Lower lobe of right lung (tissue), 2 donors: ENCODE data around the gene PATJ. TPM values are rescaled to one million over a fixed set of nuclear protein-coding genes. Genes with fewer than 3 reads are reported as not detected.

Experiments
- ATAC-seq, 2 donors: fragments of 200-7000 bp; cut with Tn5 transposase; one replicate each; pipeline ENCODE4 v1.9.1; 2020 to 2022; ENCODE audit warnings: mild to moderate bottlenecking in 2 of 2, moderate library complexity in 2 of 2
- DNase-seq: peaks from one replicate; pipeline ENCODE4 v3.0.0-alpha.2; 2020
- H3K27ac ChIP-seq: fragments of 200-600 bp; one replicate; pipeline ENCODE4 v1.8.0; 2022
- H3K27me3 ChIP-seq: fragments of 200-600 bp; one replicate; pipeline ENCODE4 v1.8.0; 2022; ENCODE audit warnings: low read depth
- H3K36me3 ChIP-seq: fragments of 200-600 bp; one replicate; pipeline ENCODE4 v1.8.0; 2022; ENCODE audit warnings: mild to moderate bottlenecking
- H3K4me1 ChIP-seq: fragments of 200-600 bp; one replicate; pipeline ENCODE4 v1.8.0; 2022
- H3K4me3 ChIP-seq: fragments of 200-600 bp; one replicate; pipeline ENCODE4 v1.8.0; 2022; ENCODE audit warnings: mild to moderate bottlenecking
- H3K9me3 ChIP-seq: fragments of 200-600 bp; one replicate; pipeline ENCODE4 v1.8.0; 2022
- intact Hi-C: fragments of 100-400 bp; cut with DNase I; formaldehyde crosslinking; loops from one replicate; pipeline ENCODE4 v1.11.0; 2022
- total RNA-seq: library from RNA; stranded (reverse); fragmentation: NEBNext Ultra II Directional; extraction: Animal tissue kit (Norgen Biotek cat#: 25700); gene quantifications from one replicate; pipeline ENCODE4 v1.2.1, GENCODE V29; 2021
- TF ChIP-seq, protein P1 (sequence below): fragments of 200-600 bp; IDR thresholded peaks from one replicate; pipeline ENCODE4 v1.8.0; 2022; ENCODE audit warnings: antibody characterized with exemption, mild to moderate bottlenecking
- donor health status: DM: no; HTN: yes; CAD: no; lungs with severe emphysema.

Gene PATJ
- total RNA-seq, 1 donor from 2014 or later, result 63.9 TPM

DNA sequence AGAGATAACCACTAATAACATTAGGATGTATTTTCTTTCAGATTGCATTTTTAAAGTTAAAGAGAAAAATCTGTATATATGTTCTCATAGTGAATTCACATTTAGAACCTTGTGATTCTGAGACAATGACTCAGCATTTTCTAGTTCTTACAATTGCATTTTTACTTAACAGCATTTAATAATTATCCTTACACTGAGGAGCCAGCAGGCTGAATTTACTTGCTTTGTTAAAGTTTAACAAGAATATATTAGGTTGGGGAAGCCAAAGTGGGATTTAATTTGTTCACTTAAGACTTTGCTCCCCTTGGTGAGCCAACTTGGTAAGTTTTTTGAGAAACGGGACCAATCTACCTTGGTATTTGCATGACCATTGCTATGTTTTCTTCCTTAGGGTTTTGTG, 4.5 kb downstream of the PATJ start:
- no peak overlapping the region for H3K4me3 ChIP-seq
- H3K27me3 ChIP-seq, result no peaks in the 10 kb centered on the region
- no peak overlapping the region for H3K27ac ChIP-seq
- H3K36me3 ChIP-seq, result no peaks in the 10 kb centered on the region
- H3K4me1 ChIP-seq, result peaks cover 13% of the 10 kb centered on the region
- intact Hi-C loops, result no loop called here
- TF ChIP-seq, protein P1, sequence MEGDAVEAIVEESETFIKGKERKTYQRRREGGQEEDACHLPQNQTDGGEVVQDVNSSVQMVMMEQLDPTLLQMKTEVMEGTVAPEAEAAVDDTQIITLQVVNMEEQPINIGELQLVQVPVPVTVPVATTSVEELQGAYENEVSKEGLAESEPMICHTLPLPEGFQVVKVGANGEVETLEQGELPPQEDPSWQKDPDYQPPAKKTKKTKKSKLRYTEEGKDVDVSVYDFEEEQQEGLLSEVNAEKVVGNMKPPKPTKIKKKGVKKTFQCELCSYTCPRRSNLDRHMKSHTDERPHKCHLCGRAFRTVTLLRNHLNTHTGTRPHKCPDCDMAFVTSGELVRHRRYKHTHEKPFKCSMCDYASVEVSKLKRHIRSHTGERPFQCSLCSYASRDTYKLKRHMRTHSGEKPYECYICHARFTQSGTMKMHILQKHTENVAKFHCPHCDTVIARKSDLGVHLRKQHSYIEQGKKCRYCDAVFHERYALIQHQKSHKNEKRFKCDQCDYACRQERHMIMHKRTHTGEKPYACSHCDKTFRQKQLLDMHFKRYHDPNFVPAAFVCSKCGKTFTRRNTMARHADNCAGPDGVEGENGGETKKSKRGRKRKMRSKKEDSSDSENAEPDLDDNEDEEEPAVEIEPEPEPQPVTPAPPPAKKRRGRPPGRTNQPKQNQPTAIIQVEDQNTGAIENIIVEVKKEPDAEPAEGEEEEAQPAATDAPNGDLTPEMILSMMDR, result no peak
- H3K9me3 ChIP-seq, result no peaks in the 10 kb centered on the region
- ATAC-seq (no peak), DNase-seq (no peak)

- intact Hi-C loops, result no loop called here
- H3K27ac ChIP-seq, result no peak overlapping the region
- H3K36me3 ChIP-seq, result no peaks in the 10 kb centered on the region
- H3K4me3 ChIP-seq, result no peak overlapping the region
- H3K4me1 ChIP-seq, result peaks cover 9% of the 10 kb centered on the region
- no peaks in the 10 kb centered on the region for H3K9me3 ChIP-seq
- no peak for DNase-seq
- ATAC-seq, result no peak
- H3K27me3 ChIP-seq, result no peaks in the 10 kb centered on the region
- TF ChIP-seq, protein P1, result no peak
Measured at GRCh38 chr1:61748566-61748965, 6.3 kb downstream of the PATJ start.

GRCh38 chr1:61749574-61749973, 7.3 kb downstream of the PATJ start:
- Histone ChIP-seq H3K27me3 (no peaks in the 10 kb centered on the region), H3K27ac (no peak overlapping the region), H3K36me3 (no peaks in the 10 kb centered on the region), H3K4me1 (peaks cover 4% of the 10 kb centered on the region), H3K9me3 (no peaks in the 10 kb centered on the region), H3K4me3 (no peak overlapping the region)
- ATAC-seq (no peak), DNase-seq (no peak)
- intact Hi-C loops, result no loop called here
- TF ChIP-seq, protein P1, result no peak

GRCh38 chr1:61752921-61753389, 10.7 kb downstream of the PATJ start:
- H3K36me3 ChIP-seq, result no peaks in the 10 kb centered on the region
- H3K4me1 ChIP-seq, result no peaks in the 10 kb centered on the region
- DNase-seq (no peak), ATAC-seq (no peak)
- TF ChIP-seq, protein P1, result no peak
- intact Hi-C loops, result no loop called here
- no peak overlapping the region for H3K27ac ChIP-seq
- no peak overlapping the region for H3K4me3 ChIP-seq
- H3K9me3 ChIP-seq, result no peaks in the 10 kb centered on the region
- no peaks in the 10 kb centered on the region for H3K27me3 ChIP-seq

GRCh38 chr1:61753998-61754508, 11.8 kb downstream of the PATJ start:
- no peaks in the 10 kb centered on the region for H3K27me3 ChIP-seq
- TF ChIP-seq, protein P1, result no peak
- H3K4me3 ChIP-seq, result no peak overlapping the region
- H3K9me3 ChIP-seq, result no peaks in the 10 kb centered on the region
- H3K4me1 ChIP-seq, result peaks cover 4% of the 10 kb centered on the region
- ATAC-seq (no peak), DNase-seq (no peak)
- intact Hi-C loops, result no loop called here
- no peaks in the 10 kb centered on the region for H3K36me3 ChIP-seq
- no peak overlapping the region for H3K27ac ChIP-seq
